Neural cell (in vitro differentiated cells): Measurements from ENCODE around the gene NTNG1. TPM values are rescaled to one million over a fixed set of nuclear protein-coding genes. Genes with fewer than 3 reads are reported as not detected.

Source experiments
- H2AFZ ChIP-seq: fragments of 200-600, 300-800 bp; sonication (generic), shearing (Covaris generic); 2 replicates; pipeline ENCODE4 v1.6.0; 2014; ENCODE audit warnings: low read depth, mild to moderate bottlenecking, antibody characterized with exemption, low read length, moderate library complexity
- H3F3A ChIP-seq: fragments of 200-600 bp; shearing (Covaris generic); 2 replicates; pipeline ENCODE4 v1.6.1; 2016; ENCODE audit warnings: mild to moderate bottlenecking, moderate library complexity, mixed read lengths, antibody characterized with exemption, low read length; ENCODE audit not compliant: insufficient read depth, poor library complexity, severe bottlenecking
- H3K27ac ChIP-seq: fragments of 200-600, 300-800 bp; sonication (generic), shearing (Covaris generic); 2 replicates; pipeline ENCODE4 v1.5.1; 2014; ENCODE audit warnings: mild to moderate bottlenecking, low read length, moderate library complexity
- H3K27me3 ChIP-seq: fragments of 300-800, 200-600 bp; sonication (generic), shearing (Covaris generic); 2 replicates; pipeline ENCODE4 v1.6.0; 2014; ENCODE audit warnings: mild to moderate bottlenecking, low read depth, low read length, moderate library complexity; ENCODE audit not compliant: insufficient read depth
- H3K36me3 ChIP-seq: fragments of 300-800, 200-600 bp; sonication (generic), shearing (Covaris generic); 2 replicates; pipeline ENCODE4 v1.5.1; 2014; ENCODE audit warnings: mild to moderate bottlenecking, antibody characterized with exemption, low read length, moderate library complexity; ENCODE audit not compliant: insufficient read depth
- H3K4me2 ChIP-seq: fragments of 300-800, 200-600 bp; sonication (generic), shearing (Covaris generic); 2 replicates; pipeline ENCODE4 v1.6.0; 2014; ENCODE audit warnings: mild to moderate bottlenecking, low read length
- H3K4me3 ChIP-seq: fragments of 300-800, 200-600 bp; sonication (generic), shearing (Covaris generic); 2 replicates; pipeline ENCODE4 v1.5.1; 2014; ENCODE audit warnings: mild to moderate bottlenecking, low read length, moderate library complexity
- H3K79me2 ChIP-seq: fragments of 200-600 bp; shearing (Covaris generic); replicated peaks from 2 replicates; pipeline ENCODE4 v1.6.0; 2014; ENCODE audit warnings: mild to moderate bottlenecking, low read length, moderate library complexity; ENCODE audit not compliant: insufficient read depth
- H3K9ac ChIP-seq: fragments of 300-800, 200-600 bp; sonication (generic), shearing (Covaris generic); 2 replicates; pipeline ENCODE4 v1.6.1; 2016; ENCODE audit warnings: mild to moderate bottlenecking, low read length, mixed read lengths
- H3K9me2 ChIP-seq: fragments of 200-600 bp; shearing (Covaris generic); 2 replicates; pipeline ENCODE4 v1.6.1; 2016; ENCODE audit warnings: mild to moderate bottlenecking, low read length, mixed read lengths; ENCODE audit not compliant: insufficient read depth
- H3K9me3 ChIP-seq: fragments of 200-600, 300-800 bp; sonication (generic), shearing (Covaris generic); 2 replicates; pipeline ENCODE4 v1.6.1; 2016; ENCODE audit warnings: mild to moderate bottlenecking, mixed run types, low read length, moderate library complexity, mixed read lengths
- H4K20me1 ChIP-seq: fragments of 200-600 bp; shearing (Covaris generic); 2 replicates; pipeline ENCODE4 v1.6.1; 2016; ENCODE audit warnings: mild to moderate bottlenecking, mixed run types; ENCODE audit not compliant: insufficient read depth
- CTCF ChIP-seq: fragments of 450-650 bp; IDR thresholded peaks from 2 replicates; pipeline ENCODE4 v1.5.1; 2014; ENCODE audit warnings: antibody characterized with exemption, mild to moderate bottlenecking, moderate library complexity; ENCODE audit not compliant: poor library complexity, severe bottlenecking
- EP300 ChIP-seq: fragments of 450-650 bp; conservative IDR thresholded peaks from 2 replicates; pipeline ENCODE4 v1.6.1; 2014; ENCODE audit warnings: antibody characterized with exemption, mild to moderate bottlenecking, moderate library complexity; ENCODE audit not compliant: poor library complexity, severe bottlenecking
- EZH2 ChIP-seq: fragments of 200-600, 300-800 bp; shearing (Covaris generic), sonication (generic); IDR thresholded peaks from 2 replicates; pipeline ENCODE4 v1.6.1; 2014; ENCODE audit warnings: antibody characterized with exemption, low read length, borderline replicate concordance, mild to moderate bottlenecking; ENCODE audit not compliant: insufficient read depth, poor library complexity, severe bottlenecking
- MXI1 ChIP-seq: fragments of 450-650 bp; conservative IDR thresholded peaks from 2 replicates; pipeline ENCODE4 v1.6.1; 2014; ENCODE audit warnings: antibody characterized with exemption, mild to moderate bottlenecking; ENCODE audit not compliant: poor library complexity, severe bottlenecking
- POLR2AphosphoS5 ChIP-seq: IDR thresholded peaks from 2 replicates; pipeline ENCODE4 v1.6.1; 2012
- RAD21 ChIP-seq: fragments of 450-650 bp; conservative IDR thresholded peaks from 2 replicates; pipeline ENCODE4 v1.6.1; 2014; ENCODE audit warnings: antibody characterized with exemption, mild to moderate bottlenecking, moderate library complexity
- REST ChIP-seq: IDR thresholded peaks from 2 replicates; pipeline ENCODE4 v1.6.1; 2012; ENCODE audit warnings: borderline replicate concordance
- SMC3 ChIP-seq: fragments of 450-650 bp; conservative IDR thresholded peaks from 2 replicates; pipeline ENCODE4 v1.6.1; 2014; ENCODE audit warnings: antibody characterized with exemption, mild to moderate bottlenecking, moderate library complexity; ENCODE audit not compliant: poor library complexity
- TAF1 ChIP-seq: IDR thresholded peaks from 2 replicates; pipeline ENCODE4 v1.6.1; 2012; ENCODE audit warnings: low read depth
- polyA plus RNA-seq: library from polyadenylated mRNA; depleted of rRNA; stranded (reverse); fragments of >200 nt; gene quantifications from 2 replicates; pipeline ENCODE4 v1.2.3, GENCODE V29; 2014

Gene NTNG1
- polyA plus RNA-seq, 1 donor from 2014 or later, result not detected

DNA sequence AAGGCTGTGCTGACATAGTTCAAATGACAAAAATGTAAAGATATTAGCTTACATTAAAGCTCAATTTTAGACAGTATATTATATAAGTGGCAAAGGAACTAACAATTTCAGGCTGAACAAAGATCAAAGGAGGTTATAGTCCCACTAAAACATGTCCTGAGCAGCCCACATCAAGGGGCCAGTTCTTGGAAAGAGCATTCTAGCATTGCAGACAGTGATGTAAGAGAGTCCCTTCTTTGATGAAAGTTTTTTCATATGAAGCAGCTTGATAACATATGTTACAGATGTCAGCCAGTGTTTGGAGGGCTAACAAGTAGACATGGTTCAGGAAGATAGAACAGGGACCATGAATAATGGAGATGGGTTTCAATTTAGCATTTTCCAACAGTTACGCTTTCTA lies 301.7 kb downstream of the NTNG1 start:
- no peak for TF ChIP-seq REST
- TF ChIP-seq TAF1, result no peak
- TF ChIP-seq POLR2AphosphoS5, result no peak
- no peak for TF ChIP-seq MXI1
- TF ChIP-seq EZH2, result no peak
- TF ChIP-seq CTCF, result no peak
- no peak for TF ChIP-seq RAD21
- TF ChIP-seq SMC3, result no peak
- TF ChIP-seq EP300, result no peak
- no peak overlapping the region for H3K9ac ChIP-seq
- peaks cover 3% of the 10 kb centered on the region for H3F3A ChIP-seq
- H3K79me2 ChIP-seq, result no peaks in the 10 kb centered on the region
- H3K27me3 ChIP-seq, result no peaks in the 10 kb centered on the region
- H2AFZ ChIP-seq, result no peak overlapping the region
- H3K9me3 ChIP-seq, result no peaks in the 10 kb centered on the region
- H3K36me3 ChIP-seq, result no peaks in the 10 kb centered on the region
- H3K4me2 ChIP-seq, result no peak overlapping the region
- no peak overlapping the region for H3K27ac ChIP-seq
- H3K4me3 ChIP-seq, result no peak overlapping the region
- no peaks in the 10 kb centered on the region for H4K20me1 ChIP-seq
- no peaks in the 10 kb centered on the region for H3K9me2 ChIP-seq

- Histone ChIP-seq H3K27me3 (no peaks in the 10 kb centered on the region), H3K9me3 (no peaks in the 10 kb centered on the region), H3K4me3 (no peak overlapping the region), H4K20me1 (no peaks in the 10 kb centered on the region), H2AFZ (no peak overlapping the region), H3K9me2 (no peaks in the 10 kb centered on the region), H3K4me2 (no peak overlapping the region), H3K79me2 (no peaks in the 10 kb centered on the region), H3K36me3 (no peaks in the 10 kb centered on the region), H3K9ac (no peak overlapping the region), H3K27ac (no peak overlapping the region), H3F3A (peaks cover 3% of the 10 kb centered on the region)
- TF ChIP-seq EZH2, result no peak
- TF ChIP-seq CTCF, result no peak
- no peak for TF ChIP-seq REST
- no peak for TF ChIP-seq EP300
- TF ChIP-seq SMC3, result no peak
- no peak for TF ChIP-seq RAD21
- no peak for TF ChIP-seq MXI1
- no peak for TF ChIP-seq POLR2AphosphoS5
- no peak for TF ChIP-seq TAF1
These were observed 302.2 kb downstream of the NTNG1 start for GRCh38 chr1:107443027-107443426.
